ENCODE results near the gene EEF1A2.

DNA sequence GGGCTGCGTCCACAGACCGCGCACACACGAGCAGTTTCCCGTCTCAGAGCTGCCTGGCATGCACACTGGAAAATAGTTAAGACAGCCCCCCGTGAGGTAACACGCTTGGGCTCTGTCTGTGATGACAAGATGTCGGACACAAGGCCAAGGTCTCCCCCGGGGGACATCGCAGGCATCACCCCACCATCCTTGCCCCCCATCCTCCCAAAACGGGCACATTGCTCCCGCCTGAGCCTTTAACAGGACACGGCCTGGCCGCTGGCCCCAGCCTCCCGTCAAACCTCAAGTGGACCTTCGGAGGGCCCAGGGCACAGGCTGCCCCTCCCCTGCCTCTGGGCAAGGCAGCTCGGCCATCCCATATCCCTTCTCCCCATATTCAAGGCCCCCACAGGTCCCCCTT, 32.0 kb downstream of the EEF1A2 start:
- TF ChIP-seq EZH2phosphoT487 (IDR thresholded peaks at IDR 0.05; ENCODE audit: unreplicated experiment) (no peak), POLR2AphosphoS5 (IDR thresholded peaks at IDR 0.05; ENCODE audit: low read depth) (no peak), STAT1 (IDR thresholded peaks at IDR 0.05; ENCODE audit: unreplicated experiment) (no peak), JUNB (IDR thresholded peaks at IDR 0.05; ENCODE audit: unreplicated experiment) (no peak), CREB1 (CRISPR knock-in tag; IDR thresholded peaks at IDR 0.05; ENCODE audit: low read depth) (no peak), EZH2 (IDR thresholded peaks at IDR 0.05; ENCODE audit: low read depth, unreplicated experiment) (no peak), ZNF114 (CRISPR knock-in tag; IDR thresholded peaks at IDR 0.05) (no peak), ZNF331 (CRISPR knock-in tag; IDR thresholded peaks at IDR 0.05; ENCODE audit: low read depth) (no peak), NANOG (IDR thresholded peaks at IDR 0.05; ENCODE audit: borderline replicate concordance) (no peak)
- TF ChIP-seq, protein P1, sequence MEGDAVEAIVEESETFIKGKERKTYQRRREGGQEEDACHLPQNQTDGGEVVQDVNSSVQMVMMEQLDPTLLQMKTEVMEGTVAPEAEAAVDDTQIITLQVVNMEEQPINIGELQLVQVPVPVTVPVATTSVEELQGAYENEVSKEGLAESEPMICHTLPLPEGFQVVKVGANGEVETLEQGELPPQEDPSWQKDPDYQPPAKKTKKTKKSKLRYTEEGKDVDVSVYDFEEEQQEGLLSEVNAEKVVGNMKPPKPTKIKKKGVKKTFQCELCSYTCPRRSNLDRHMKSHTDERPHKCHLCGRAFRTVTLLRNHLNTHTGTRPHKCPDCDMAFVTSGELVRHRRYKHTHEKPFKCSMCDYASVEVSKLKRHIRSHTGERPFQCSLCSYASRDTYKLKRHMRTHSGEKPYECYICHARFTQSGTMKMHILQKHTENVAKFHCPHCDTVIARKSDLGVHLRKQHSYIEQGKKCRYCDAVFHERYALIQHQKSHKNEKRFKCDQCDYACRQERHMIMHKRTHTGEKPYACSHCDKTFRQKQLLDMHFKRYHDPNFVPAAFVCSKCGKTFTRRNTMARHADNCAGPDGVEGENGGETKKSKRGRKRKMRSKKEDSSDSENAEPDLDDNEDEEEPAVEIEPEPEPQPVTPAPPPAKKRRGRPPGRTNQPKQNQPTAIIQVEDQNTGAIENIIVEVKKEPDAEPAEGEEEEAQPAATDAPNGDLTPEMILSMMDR (conservative IDR thresholded peaks at IDR 0.05; ENCODE audit: low read depth in 2 of 2): no peak
- TF ChIP-seq, protein P2, sequence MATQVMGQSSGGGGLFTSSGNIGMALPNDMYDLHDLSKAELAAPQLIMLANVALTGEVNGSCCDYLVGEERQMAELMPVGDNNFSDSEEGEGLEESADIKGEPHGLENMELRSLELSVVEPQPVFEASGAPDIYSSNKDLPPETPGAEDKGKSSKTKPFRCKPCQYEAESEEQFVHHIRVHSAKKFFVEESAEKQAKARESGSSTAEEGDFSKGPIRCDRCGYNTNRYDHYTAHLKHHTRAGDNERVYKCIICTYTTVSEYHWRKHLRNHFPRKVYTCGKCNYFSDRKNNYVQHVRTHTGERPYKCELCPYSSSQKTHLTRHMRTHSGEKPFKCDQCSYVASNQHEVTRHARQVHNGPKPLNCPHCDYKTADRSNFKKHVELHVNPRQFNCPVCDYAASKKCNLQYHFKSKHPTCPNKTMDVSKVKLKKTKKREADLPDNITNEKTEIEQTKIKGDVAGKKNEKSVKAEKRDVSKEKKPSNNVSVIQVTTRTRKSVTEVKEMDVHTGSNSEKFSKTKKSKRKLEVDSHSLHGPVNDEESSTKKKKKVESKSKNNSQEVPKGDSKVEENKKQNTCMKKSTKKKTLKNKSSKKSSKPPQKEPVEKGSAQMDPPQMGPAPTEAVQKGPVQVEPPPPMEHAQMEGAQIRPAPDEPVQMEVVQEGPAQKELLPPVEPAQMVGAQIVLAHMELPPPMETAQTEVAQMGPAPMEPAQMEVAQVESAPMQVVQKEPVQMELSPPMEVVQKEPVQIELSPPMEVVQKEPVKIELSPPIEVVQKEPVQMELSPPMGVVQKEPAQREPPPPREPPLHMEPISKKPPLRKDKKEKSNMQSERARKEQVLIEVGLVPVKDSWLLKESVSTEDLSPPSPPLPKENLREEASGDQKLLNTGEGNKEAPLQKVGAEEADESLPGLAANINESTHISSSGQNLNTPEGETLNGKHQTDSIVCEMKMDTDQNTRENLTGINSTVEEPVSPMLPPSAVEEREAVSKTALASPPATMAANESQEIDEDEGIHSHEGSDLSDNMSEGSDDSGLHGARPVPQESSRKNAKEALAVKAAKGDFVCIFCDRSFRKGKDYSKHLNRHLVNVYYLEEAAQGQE (IDR thresholded peaks at IDR 0.05; ENCODE audit: unreplicated experiment): no peak
- TF ChIP-seq, protein P3, sequence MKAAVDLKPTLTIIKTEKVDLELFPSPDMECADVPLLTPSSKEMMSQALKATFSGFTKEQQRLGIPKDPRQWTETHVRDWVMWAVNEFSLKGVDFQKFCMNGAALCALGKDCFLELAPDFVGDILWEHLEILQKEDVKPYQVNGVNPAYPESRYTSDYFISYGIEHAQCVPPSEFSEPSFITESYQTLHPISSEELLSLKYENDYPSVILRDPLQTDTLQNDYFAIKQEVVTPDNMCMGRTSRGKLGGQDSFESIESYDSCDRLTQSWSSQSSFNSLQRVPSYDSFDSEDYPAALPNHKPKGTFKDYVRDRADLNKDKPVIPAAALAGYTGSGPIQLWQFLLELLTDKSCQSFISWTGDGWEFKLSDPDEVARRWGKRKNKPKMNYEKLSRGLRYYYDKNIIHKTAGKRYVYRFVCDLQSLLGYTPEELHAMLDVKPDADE (IDR thresholded peaks at IDR 0.05): no peak
- TF ChIP-seq, protein P4, sequence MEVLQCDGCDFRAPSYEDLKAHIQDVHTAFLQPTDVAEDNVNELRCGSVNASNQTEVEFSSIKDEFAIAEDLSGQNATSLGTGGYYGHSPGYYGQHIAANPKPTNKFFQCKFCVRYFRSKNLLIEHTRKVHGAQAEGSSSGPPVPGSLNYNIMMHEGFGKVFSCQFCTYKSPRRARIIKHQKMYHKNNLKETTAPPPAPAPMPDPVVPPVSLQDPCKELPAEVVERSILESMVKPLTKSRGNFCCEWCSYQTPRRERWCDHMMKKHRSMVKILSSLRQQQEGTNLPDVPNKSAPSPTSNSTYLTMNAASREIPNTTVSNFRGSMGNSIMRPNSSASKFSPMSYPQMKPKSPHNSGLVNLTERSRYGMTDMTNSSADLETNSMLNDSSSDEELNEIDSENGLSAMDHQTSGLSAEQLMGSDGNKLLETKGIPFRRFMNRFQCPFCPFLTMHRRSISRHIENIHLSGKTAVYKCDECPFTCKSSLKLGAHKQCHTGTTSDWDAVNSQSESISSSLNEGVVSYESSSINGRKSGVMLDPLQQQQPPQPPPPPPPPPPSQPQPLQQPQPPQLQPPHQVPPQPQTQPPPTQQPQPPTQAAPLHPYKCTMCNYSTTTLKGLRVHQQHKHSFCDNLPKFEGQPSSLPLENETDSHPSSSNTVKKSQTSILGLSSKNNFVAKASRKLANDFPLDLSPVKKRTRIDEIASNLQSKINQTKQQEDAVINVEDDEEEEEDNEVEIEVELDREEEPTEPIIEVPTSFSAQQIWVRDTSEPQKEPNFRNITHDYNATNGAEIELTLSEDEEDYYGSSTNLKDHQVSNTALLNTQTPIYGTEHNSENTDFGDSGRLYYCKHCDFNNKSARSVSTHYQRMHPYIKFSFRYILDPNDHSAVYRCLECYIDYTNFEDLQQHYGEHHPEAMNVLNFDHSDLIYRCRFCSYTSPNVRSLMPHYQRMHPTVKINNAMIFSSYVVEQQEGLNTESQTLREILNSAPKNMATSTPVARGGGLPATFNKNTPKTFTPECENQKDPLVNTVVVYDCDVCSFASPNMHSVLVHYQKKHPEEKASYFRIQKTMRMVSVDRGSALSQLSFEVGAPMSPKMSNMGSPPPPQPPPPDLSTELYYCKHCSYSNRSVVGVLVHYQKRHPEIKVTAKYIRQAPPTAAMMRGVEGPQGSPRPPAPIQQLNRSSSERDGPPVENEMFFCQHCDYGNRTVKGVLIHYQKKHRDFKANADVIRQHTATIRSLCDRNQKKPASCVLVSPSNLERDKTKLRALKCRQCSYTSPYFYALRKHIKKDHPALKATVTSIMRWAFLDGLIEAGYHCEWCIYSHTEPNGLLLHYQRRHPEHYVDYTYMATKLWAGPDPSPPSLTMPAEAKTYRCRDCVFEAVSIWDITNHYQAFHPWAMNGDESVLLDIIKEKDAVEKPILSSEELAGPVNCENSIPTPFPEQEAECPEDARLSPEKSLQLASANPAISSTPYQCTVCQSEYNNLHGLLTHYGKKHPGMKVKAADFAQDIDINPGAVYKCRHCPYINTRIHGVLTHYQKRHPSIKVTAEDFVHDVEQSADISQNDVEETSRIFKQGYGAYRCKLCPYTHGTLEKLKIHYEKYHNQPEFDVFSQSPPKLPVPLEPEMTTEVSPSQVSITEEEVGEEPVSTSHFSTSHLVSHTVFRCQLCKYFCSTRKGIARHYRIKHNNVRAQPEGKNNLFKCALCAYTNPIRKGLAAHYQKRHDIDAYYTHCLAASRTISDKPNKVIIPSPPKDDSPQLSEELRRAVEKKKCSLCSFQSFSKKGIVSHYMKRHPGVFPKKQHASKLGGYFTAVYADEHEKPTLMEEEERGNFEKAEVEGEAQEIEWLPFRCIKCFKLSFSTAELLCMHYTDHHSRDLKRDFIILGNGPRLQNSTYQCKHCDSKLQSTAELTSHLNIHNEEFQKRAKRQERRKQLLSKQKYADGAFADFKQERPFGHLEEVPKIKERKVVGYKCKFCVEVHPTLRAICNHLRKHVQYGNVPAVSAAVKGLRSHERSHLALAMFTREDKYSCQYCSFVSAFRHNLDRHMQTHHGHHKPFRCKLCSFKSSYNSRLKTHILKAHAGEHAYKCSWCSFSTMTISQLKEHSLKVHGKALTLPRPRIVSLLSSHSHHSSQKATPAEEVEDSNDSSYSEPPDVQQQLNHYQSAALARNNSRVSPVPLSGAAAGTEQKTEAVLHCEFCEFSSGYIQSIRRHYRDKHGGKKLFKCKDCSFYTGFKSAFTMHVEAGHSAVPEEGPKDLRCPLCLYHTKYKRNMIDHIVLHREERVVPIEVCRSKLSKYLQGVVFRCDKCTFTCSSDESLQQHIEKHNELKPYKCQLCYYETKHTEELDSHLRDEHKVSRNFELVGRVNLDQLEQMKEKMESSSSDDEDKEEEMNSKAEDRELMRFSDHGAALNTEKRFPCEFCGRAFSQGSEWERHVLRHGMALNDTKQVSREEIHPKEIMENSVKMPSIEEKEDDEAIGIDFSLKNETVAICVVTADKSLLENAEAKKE (CRISPR knock-in tag; IDR thresholded peaks at IDR 0.05): no peak

Measured in GM23338 (cell line).